ENCODE data around the gene TMEM220.
"Not testable (repeated sequence)": the region's sequence is repeated elsewhere in the genome, so short reads cannot be mapped to it uniquely, and the experiment has no call there.

TMEM220 gene

DNA sequence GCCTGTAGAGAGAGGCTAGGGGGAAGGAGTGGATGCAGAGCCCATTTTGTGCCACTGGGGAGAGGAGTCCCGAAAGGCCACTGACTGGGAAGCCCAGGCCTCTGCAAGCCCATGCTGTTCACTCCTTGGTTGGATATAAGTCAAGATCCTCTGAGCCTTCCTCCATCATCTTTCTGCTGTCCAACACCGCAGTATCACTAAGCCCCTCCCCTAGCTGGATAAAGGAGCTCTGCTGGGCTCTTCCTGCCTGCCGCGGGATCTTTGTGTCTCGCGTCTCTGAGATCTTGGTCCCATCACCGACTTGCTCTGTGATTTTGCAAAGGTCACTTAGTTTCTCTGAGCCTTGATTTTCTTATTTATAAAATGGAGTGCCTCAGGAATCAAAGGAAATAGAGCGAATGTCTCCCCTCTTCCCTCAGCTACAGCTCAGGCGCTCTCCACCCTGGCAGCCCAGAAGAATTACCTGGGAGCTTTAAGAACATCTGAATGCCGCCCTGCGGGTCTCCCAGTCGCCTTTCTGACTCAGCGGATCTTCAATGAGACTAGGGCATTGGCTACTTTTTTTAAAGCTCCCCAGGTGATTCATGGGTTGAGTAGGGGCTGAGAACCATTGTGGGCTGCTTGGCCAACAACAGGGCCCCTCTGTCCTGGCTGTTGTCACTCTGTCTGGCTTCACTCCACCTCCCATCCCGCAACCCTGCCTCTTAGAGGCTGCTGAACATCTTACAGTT is 25.2 kb upstream of the TMEM220 start:
- no peak for DNase-seq

DNA sequence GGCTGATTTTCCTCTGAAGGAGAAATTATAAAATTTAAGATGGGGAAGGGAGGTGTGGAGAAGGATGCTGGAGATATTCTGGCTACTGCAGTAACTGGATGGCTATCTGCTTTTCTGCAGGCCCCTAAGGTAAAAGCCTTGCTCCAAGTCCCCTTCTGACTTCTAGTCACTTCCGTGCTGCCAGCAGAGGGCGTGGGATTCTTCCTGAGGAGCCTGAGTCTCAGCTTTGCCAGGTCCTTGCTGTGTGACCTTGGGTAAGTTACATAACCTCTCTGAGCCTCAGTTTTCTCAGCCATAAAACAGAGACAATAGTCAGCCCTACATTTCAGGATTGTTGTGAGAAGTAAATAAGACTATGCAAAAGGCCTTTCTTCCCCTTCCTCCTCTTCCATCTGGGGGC is 24.3 kb upstream of the TMEM220 start:
- DNase-seq = peak; percentile 26

- DNase-seq = no peak
Observed at GRCh38 chr17:10752696-10753095, 22.9 kb upstream of the TMEM220 start.

DNA sequence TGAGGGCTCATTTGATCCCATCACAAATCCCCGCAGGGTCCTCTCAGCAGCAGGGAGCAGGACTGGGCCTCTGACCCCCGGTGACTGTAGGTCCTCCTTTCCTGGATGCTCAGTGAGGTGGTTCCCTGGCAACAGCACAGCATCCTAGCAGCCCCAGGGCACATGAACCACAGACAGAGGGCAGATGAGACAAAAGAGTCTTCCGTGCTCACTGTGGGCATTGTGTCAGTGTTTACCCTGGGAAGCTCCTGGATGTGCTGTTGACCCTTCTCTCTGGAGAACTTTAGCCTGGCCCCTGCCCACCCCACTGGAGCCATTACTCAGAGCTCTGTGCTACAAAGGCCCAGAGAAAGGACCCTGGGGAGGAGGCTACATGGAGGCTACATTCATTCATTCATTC is 21.7 kb upstream of the TMEM220 start:
- DNase-seq = no peak

- no peak for DNase-seq
Observed at GRCh38 chr17:10750210-10750609, 20.4 kb upstream of the TMEM220 start.

DNA sequence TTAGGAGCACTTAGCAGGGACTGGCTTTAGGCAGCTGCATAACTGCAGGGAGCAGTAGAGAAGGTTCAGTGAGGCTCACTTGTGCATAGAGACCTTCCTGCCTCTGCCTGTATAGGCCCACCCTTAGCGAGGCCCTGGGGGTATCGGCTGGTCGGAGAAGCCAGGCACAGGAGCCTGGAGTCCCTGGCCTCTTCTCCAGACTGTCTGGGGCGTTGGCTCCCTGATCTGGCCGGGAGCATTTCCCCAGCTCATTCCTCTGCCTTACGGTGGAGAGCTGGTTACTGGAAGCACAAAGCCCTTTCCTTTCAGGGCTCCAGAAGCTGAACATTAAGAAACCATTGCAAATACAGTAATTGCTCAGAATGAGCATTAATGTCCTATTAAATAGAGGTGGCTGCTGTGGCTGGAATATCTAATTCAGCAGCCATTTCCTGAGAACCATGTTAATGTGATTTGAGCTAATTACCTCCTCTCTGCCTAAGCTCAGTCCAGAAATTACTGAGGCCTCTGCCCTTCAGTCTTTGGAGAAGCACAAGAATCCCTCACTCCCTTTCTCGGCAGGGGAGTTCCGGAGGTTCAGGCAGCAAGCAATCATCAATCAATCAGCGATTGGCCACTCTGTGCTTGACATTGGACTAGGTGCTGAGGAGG is 18.8 kb upstream of the TMEM220 start:
- no peak for DNase-seq

DNA sequence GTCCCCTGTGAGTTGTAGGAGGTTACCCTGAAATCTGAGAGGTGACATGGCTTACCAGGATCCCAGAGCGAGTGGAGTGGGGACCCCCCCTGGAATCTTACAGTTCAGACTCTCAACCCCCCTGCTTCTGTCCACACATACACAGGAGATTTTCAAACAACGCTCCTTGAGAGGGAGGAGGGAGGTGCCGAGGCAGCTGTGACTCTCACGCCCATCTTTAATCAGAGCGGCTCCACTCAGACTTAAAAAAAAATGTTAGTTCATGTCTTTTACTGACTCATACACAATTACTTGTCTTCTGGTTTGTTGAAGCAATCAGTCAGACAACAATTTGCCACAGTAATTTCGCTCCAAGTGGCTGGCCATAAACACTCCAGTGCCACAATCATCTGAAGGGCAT is 15.4 kb upstream of the TMEM220 start:
- no peak for DNase-seq

GRCh38 chr17:10744501-10745000 is 14.7 kb upstream of the TMEM220 start:
- DNase-seq = no peak

DNA sequence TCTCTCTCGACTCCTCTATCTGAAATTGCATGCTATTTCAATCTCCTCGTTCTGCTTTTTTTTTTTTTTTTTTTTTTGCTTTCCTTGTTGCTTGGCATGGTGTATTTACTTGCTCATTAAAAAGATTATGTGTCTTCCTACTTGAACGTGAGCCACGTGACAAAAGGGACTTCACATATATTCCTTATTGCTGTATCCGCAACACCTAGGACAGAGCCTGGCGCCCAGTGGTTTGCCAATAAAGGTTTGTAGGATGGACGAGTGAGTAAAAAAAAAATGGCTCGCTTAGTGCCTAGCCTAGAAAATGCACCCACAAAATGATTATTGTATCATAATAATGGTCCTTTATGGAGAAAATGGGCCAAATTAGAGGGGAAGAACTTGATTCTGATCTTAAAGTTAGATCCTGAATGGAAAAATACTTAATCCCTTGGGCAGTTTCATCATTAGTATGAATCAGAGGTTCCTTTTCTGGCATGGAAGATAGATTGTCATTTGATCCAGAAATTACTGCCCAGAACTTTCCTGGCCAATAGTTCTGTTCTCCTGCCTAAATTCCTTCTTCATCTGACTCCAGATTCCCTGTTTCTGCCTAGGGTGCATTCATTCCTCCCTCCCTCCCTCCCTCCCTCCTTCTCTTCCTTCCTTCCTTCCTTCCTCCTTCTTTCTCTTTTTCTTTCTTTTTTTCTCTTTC is 13.6 kb upstream of the TMEM220 start:
- DNase-seq = no peak

- DNase-seq = no peak
Observed at GRCh38 chr17:10742431-10742830, 12.6 kb upstream of the TMEM220 start.

DNA sequence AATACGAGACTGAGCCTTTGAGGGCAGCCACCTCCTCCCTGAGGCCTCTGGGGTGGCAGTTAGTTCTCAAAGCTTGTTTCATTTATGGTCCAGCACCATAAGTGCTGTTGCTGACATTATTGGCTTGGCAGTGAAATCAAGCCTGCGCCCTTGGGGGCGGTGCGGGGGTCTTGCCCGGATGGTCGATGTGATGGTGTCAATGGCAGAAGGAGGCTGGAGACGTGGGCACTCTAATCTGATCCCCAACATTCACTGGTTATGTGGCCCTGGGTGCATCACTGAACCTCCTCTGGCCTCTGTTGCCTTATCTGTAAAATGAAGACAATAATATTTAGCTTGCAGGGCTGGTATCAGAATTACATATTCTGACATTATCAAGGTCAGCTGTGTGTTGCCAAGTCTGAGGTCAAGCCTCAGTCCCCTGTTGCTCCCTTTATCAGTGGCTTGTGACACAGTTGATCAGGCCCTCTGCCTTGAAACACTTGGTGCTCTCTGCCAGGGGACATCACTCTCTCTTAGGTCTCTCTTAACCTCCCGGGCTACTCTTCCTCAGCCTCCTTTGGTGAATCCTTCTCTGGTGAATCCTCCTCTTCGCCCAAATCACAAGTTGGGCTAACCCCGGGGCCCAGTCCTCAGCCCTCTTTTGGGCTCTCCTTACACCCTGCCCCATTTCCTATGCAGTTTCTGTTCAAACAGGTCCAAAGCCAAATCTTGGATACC is 11.8 kb upstream of the TMEM220 start:
- DNase-seq = no peak

DNA sequence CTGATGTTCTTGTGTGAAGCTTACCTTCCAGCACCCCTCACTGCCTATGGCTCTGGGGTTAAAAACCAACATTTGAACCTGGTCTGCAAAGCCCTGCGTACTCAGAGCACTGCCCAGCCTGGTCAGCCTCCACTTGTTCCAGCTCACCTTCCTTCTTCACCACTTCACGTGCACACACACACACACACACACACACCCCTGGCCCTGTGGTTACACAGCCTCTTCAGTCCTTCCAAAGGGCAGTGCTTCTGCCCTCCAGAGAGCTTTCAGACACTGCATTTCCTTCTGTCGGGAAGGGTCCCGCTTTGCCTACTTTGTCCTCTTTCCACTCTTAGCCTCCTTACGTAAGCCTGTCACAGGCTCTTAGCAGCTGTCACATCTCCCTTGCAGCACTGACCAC is 9.6 kb upstream of the TMEM220 start:
- no peak for DNase-seq

- DNase-seq = no peak
Observed at GRCh38 chr17:10738521-10739258, 8.9 kb upstream of the TMEM220 start.

DNA sequence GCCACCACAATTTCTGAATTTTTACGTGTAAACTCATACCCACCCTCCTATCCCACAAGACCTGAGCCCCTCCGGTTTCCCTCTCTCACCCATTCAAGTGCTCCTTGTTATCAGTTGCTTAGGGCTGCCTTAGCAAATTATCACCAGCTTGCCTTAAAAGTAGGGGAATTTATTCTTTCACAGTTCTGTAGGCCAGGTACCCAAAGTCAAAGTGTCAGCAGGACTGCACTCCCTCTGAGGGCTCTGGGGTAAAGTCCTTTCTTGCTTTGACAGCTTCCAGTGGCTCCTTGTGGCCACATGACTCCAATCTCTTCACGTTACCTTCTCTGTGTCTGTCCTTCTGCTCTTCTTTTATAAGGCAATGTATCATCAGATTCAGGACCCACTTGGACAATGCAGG is 7.9 kb upstream of the TMEM220 start:
- DNase-seq = no peak

DNA sequence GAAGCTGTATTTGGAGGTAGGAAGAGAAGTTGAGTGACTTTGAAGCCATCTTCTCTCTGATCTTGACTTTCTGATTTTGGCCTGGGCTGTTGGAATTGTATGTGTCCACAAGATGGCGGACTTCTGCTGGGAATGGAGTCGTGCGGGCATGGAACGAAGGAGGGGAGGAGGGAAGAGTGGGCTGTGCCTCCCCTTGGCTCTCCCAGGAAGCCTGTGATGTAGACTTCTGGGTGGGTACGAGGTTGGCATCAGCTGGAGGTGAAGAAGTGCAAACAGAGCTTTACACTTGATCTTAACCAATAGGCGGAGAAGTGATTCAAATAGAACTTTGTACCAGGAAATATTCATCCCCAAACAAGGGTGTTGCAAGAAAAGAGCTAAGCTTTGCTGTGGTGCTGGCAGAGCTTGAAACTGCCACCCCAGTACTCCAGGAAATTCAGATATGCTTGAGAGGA is 7.4 kb upstream of the TMEM220 start:
- DNase-seq = peak; percentile 15

DNA sequence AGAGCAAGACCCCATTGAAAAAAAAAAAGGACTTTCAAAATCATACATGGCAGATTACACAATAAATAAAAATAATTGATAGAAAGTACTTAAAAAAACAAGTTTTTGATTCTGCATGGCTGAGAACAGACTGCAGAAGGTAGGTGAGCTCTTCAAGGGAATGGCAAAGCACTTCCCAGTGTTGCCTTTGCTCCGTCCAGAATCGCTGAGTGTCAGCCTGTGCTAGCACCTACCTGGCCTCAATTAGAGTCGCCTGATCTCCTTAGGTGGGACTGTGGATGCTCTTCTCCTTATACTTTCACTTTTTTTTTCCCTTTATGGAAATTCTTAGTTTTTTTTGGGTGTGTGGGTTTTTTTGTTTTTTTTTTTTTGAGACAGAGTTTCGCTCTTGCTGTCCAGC is 6.0 kb upstream of the TMEM220 start:
- no peak for DNase-seq

DNA sequence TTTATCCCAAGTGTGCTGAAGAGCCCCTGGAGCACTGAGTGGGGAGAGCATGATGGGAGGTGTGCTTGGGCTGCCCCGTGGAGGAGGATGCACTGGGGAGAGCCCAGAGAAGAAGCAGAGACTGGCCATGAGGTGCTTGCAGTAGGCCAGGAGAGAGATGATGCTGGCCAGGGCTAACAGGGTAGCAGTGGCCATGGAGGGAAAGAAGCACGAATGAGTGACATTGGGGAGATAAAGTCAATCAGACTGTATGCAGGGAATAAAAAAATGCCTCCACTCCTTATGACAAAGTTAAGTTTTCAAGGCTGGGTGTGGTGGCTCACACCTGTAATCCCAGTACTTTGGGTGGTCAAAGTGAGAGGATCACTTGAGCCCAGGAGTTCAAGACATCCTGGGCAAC is 5.4 kb upstream of the TMEM220 start:
- DNase-seq = no peak

GRCh38 chr17:10733666-10734065 is 3.8 kb upstream of the TMEM220 start:
- DNase-seq = no peak

DNA sequence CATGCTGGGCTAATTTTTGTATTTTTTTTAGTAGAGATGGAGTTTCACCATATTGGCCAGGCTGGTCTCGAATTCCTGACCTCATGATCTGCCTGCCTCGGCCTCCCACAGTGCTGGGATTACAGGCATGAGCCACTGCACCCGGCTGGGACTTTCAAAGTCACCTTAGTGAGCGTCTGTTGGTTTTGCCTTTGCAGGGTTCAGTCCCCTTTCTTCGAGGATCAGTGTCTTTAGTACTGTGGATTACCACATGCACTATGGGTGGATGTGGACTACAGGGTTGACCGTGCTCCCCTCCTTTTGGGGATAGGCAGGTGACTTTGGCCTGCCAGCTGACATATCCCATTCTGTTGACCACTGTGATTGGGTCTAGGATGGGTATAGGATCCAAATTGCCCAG is 2.3 kb upstream of the TMEM220 start:
- not testable (repeated sequence) for DNase-seq

GRCh38 chr17:10731408-10731879 is 1.6 kb upstream of the TMEM220 start:
- DNase-seq = no peak

DNA sequence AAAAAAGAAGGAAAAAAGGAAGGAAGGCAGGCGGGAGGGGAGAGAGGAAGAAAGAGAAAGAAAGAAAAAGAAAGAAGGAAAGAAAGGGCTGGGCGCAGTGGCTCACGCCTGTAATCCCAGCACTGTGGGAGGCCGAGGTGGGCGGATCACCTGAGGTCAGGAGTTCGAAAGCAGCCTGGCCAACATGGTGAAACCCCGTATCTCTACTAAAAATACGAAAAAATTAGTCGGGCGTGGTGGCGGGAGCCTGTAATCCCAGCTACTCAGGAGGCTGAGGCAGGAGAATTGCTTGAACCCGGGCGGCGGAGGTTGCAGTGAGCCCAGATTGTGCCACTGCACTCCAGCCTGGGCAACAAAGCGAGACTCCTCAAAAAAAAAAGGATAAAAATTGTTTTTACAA is 424 bp upstream of the TMEM220 start:
- DNase-seq = not testable (repeated sequence)

DNA sequence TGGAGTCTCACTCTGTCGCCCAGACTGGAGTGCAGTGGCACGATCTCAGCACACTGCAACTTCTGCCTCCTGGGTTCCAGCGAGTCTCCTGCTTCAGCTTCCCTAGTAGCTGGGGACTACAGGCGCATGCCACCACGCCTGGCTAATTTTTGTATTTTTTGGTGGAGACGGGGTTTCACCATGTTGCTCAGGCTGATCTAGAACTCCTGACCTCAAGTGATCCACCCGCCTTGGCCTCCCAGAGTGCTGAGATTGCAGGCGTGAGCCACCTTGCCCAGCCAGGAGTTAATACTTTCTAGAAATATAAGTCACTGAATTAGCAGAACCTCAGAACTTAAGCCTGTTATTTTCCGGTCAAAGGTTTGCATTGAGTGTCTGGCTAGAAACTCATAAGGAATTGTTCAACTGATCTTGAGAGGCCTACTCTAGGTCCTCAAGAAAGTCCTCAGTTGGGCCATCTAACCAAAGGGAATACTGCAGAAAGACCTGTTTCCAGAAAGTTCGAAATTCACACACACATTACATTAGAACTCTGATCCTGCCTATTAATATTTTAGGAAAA is 1.4 kb downstream of the TMEM220 start:
- no peak for DNase-seq

All from stimulated activated CD4-positive, alpha-beta T cell treated with anti-CD3 and anti-CD28 coated beads, Interleukin-4, amount 100 ng/mL, for 1 hour (primary cell).